ENCODE measurements around the gene IGFBP3.

IGFBP3 gene

GRCh38 chr7:45890902-45891461 is 30.1 kb downstream of the IGFBP3 start:
- no peak for DNase-seq

- no peak for DNase-seq
Observed at GRCh38 chr7:45890125-45890901, 30.8 kb downstream of the IGFBP3 start.

- no peak for DNase-seq
Observed at GRCh38 chr7:45889367-45890067, 31.6 kb downstream of the IGFBP3 start.

GRCh38 chr7:45888993-45889366 is 32.1 kb downstream of the IGFBP3 start:
- DNase-seq, result no peak

GRCh38 chr7:45888185-45888992 is 32.7 kb downstream of the IGFBP3 start, which contains the start of gene IGFBP1:
Gene IGFBP1 (plus strand): TSS chr7:45888488. CDS start chr7:45888653, 165 bp downstream.
- DNase-seq, result peak; percentile 66

- DNase-seq, result no peak
Observed at GRCh38 chr7:45886931-45887667, 34.0 kb downstream of the IGFBP3 start.

GRCh38 chr7:45885264-45885882 is 35.7 kb downstream of the IGFBP3 start:
- no peak for DNase-seq

- no peak for DNase-seq
Observed at GRCh38 chr7:45884136-45884535, 36.9 kb downstream of the IGFBP3 start.

GRCh38 chr7:45882465-45882810 is 38.6 kb downstream of the IGFBP3 start:
- DNase-seq, result no peak

GRCh38 chr7:45881759-45882464 is 39.2 kb downstream of the IGFBP3 start:
- no peak for DNase-seq

GRCh38 chr7:45881280-45881758 is 39.8 kb downstream of the IGFBP3 start:
- DNase-seq, result no peak

GRCh38 chr7:45880433-45880860 is 40.6 kb downstream of the IGFBP3 start:
- no peak for DNase-seq

GRCh38 chr7:45878457-45879144 is 42.5 kb downstream of the IGFBP3 start:
- no peak for DNase-seq

GRCh38 chr7:45876519-45876918 is 44.6 kb downstream of the IGFBP3 start:
- no peak for DNase-seq

GRCh38 chr7:45874408-45875131 is 46.5 kb downstream of the IGFBP3 start:
- no peak for DNase-seq

GRCh38 chr7:45873355-45873754 is 47.7 kb downstream of the IGFBP3 start:
- DNase-seq, result no peak

- no peak for DNase-seq
Observed at GRCh38 chr7:45873035-45873354, 48.1 kb downstream of the IGFBP3 start, which contains the start of gene CCDC201. Gene CCDC201 (minus strand): TSS chr7:45873082. CDS start chr7:45873007, 75 bp downstream.

- no peak for DNase-seq
Observed at GRCh38 chr7:45872116-45873034, 48.7 kb downstream of the IGFBP3 start.

- no peak for DNase-seq
Observed at GRCh38 chr7:45869426-45869825, 51.6 kb downstream of the IGFBP3 start.

All from right forelimb (tissue), 1 donor.